ENCODE results near the gene OR2AE1.
A peak's percentile ranks its signal among the peaks of the same experiment; 100 is the strongest.

- TF ChIP-seq POLR2A (IDR thresholded peaks at IDR 0.05; ENCODE audit: low read depth, low read length) (peak; percentile 90), POLR2AphosphoS5 (IDR thresholded peaks at IDR 0.05; ENCODE audit: low read depth, low read length) (peak; percentile 91), SPI1 (IDR thresholded peaks at IDR 0.05; ENCODE audit: low read depth, low read length) (no peak)
These were observed 42.4 kb upstream of the OR2AE1 start, which contains the start of gene TRIM4 for GRCh38 chr7:99918959-99919813.
